OCI-LY1 (cell line): ENCODE measurements around the gene ZMYND19.
"Not testable (repeated sequence)": the region's sequence is repeated elsewhere in the genome, so short reads cannot be mapped to it uniquely, and the experiment has no call there.

Source experiments
- H2AFZ ChIP-seq: fragments of 200-600 bp; sonication (generic), shearing (Covaris generic); 2 replicates; pipeline ENCODE4 v1.6.0; 2014; ENCODE audit warnings: antibody characterized with exemption, mild to moderate bottlenecking, low read length
- H3F3A ChIP-seq: fragments of 200-600 bp; sonication (generic), shearing (Covaris generic); 2 replicates; pipeline ENCODE4 v1.6.0; 2014; ENCODE audit warnings: mild to moderate bottlenecking, antibody characterized with exemption, low read length, moderate library complexity; ENCODE audit not compliant: insufficient read depth
- H3K27ac ChIP-seq: fragments of 200-600 bp; sonication (generic); 2 replicates; pipeline ENCODE4 v1.5.1; 2014; ENCODE audit warnings: low read length, mixed run types, mild to moderate bottlenecking, low read depth; ENCODE audit not compliant: poor library complexity, severe bottlenecking
- H3K27me3 ChIP-seq: fragments of 200-600 bp; sonication (generic); 2 replicates; pipeline ENCODE4 v1.6.0; 2014; ENCODE audit warnings: antibody characterized with exemption, mild to moderate bottlenecking, low read length, moderate library complexity; ENCODE audit not compliant: insufficient read depth
- H3K36me3 ChIP-seq: fragments of 200-600 bp; sonication (generic); 2 replicates; pipeline ENCODE4 v1.6.1; 2014; ENCODE audit warnings: mild to moderate bottlenecking, antibody characterized with exemption, low read length, moderate library complexity, mixed read lengths; ENCODE audit not compliant: insufficient read depth
- H3K4me1 ChIP-seq: fragments of 200-600 bp; sonication (generic); 2 replicates; pipeline ENCODE4 v1.5.1; 2014; ENCODE audit warnings: mild to moderate bottlenecking, low read length, moderate library complexity; ENCODE audit not compliant: insufficient read depth, severe bottlenecking
- H3K4me2 ChIP-seq: fragments of 200-600 bp; sonication (generic), shearing (Covaris generic); 2 replicates; pipeline ENCODE4 v1.6.1; 2014; ENCODE audit warnings: low read length
- H3K4me3 ChIP-seq: fragments of 200-600 bp; sonication (generic); 2 replicates; pipeline ENCODE4 v1.5.1; 2014; ENCODE audit warnings: low read length, low read depth, mild to moderate bottlenecking, mixed read lengths; ENCODE audit not compliant: poor library complexity, severe bottlenecking
- H3K79me2 ChIP-seq: fragments of 200-600 bp; shearing (Covaris generic); 2 replicates; pipeline ENCODE4 v1.6.1; 2016; ENCODE audit warnings: mixed run types, low read length, mixed read lengths; ENCODE audit not compliant: insufficient read depth
- H3K9ac ChIP-seq: fragments of 200-600 bp; sonication (generic), shearing (Covaris generic); 2 replicates; pipeline ENCODE4 v1.6.1; 2014; ENCODE audit warnings: mild to moderate bottlenecking, low read length, mixed read lengths
- H3K9me2 ChIP-seq: fragments of 200-600 bp; sonication (generic), shearing (Covaris generic); 2 replicates; pipeline ENCODE4 v1.6.1; 2014; ENCODE audit warnings: low read depth, mild to moderate bottlenecking, low read length, mixed read lengths
- H3K9me3 ChIP-seq: fragments of 200-600 bp; shearing (Covaris generic); 2 replicates; pipeline ENCODE4 v1.6.1; 2014; ENCODE audit warnings: low read length, mixed read lengths
- H4K20me1 ChIP-seq: fragments of 200-600 bp; sonication (generic), shearing (Covaris generic); 2 replicates; pipeline ENCODE4 v1.6.0; 2016; ENCODE audit warnings: mild to moderate bottlenecking, low read length; ENCODE audit not compliant: insufficient read depth
- EZH2 ChIP-seq: fragments of 200-600 bp; sonication (generic), shearing (Covaris generic); IDR thresholded peaks from 2 replicates; pipeline ENCODE4 v1.8.0; 2017; ENCODE audit warnings: borderline replicate concordance, mixed run types, mild to moderate bottlenecking, antibody characterized with exemption, low read length, moderate library complexity, mixed read lengths
- TF ChIP-seq, protein P1 (sequence below): fragments of 200-600 bp; sonication (generic), shearing (Covaris generic); IDR thresholded peaks from 2 replicates; pipeline ENCODE4 v1.5.1; 2017; ENCODE audit warnings: mild to moderate bottlenecking, antibody characterized with exemption, low read length, moderate library complexity, mixed read lengths

ZMYND19 gene

DNA sequence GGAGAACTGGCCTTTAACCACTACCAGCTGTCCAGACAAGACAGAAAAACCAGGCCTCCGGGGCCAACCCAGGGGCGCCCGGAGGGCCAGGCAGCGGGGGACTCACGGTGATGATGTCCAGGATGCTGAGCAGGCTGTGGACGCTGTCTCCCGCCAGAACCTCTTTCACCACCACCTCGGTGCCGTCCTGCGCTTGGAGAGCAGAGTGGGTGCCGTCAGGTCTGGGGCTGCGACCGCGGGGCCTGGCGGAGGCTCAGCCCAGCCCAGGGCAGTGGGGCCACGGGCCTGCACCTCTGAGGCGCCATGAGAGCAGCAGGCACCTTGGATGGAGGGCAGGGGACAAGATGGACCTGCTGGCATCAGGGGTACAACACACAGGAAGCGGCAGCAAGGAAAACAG, 49.8 kb downstream of the ZMYND19 start:
- no peaks in the 10 kb centered on the region for H3K9me3 ChIP-seq
- TF ChIP-seq, protein P1, sequence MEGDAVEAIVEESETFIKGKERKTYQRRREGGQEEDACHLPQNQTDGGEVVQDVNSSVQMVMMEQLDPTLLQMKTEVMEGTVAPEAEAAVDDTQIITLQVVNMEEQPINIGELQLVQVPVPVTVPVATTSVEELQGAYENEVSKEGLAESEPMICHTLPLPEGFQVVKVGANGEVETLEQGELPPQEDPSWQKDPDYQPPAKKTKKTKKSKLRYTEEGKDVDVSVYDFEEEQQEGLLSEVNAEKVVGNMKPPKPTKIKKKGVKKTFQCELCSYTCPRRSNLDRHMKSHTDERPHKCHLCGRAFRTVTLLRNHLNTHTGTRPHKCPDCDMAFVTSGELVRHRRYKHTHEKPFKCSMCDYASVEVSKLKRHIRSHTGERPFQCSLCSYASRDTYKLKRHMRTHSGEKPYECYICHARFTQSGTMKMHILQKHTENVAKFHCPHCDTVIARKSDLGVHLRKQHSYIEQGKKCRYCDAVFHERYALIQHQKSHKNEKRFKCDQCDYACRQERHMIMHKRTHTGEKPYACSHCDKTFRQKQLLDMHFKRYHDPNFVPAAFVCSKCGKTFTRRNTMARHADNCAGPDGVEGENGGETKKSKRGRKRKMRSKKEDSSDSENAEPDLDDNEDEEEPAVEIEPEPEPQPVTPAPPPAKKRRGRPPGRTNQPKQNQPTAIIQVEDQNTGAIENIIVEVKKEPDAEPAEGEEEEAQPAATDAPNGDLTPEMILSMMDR, result no peak
- TF ChIP-seq EZH2, result no peak
- H3K27me3 ChIP-seq, result no peaks in the 10 kb centered on the region
- peaks cover 14% of the 10 kb centered on the region for H3K4me1 ChIP-seq
- no peaks in the 10 kb centered on the region for H3K79me2 ChIP-seq
- H3K9me2 ChIP-seq, result no peaks in the 10 kb centered on the region
- H3K4me3 ChIP-seq, result no peak overlapping the region
- H3F3A ChIP-seq, result no peaks in the 10 kb centered on the region
- H3K36me3 ChIP-seq, result no peaks in the 10 kb centered on the region
- no peak overlapping the region for H2AFZ ChIP-seq
- no peak overlapping the region for H3K9ac ChIP-seq
- no peak overlapping the region for H3K27ac ChIP-seq
- no peak overlapping the region for H3K4me2 ChIP-seq
- H4K20me1 ChIP-seq, result no peaks in the 10 kb centered on the region

DNA sequence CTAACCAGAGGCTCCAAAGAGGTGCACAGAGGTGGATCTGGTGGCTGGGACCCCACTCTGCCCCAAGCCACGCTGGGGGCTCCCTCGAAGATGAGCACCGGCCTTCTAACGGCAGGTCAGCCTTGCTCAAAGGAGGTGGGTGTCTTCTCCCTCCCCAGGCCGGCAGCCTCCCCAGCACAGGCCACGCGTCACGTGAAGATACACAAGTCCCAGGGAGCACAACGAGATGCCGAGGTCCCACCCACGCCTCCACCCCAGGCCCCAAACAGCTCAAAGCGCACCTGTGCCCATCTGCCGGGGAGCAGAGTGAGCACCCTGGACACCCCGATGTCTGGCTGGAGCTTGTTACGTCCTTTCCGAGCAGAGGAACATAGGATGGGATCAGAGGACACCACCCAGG, 52.3 kb downstream of the ZMYND19 start:
- TF ChIP-seq, protein P1, result no peak
- no peak for TF ChIP-seq EZH2
- H3K9ac ChIP-seq, result no peak overlapping the region
- H4K20me1 ChIP-seq, result no peaks in the 10 kb centered on the region
- no peaks in the 10 kb centered on the region for H3K79me2 ChIP-seq
- H3K9me2 ChIP-seq, result no peaks in the 10 kb centered on the region
- H3K27ac ChIP-seq, result no peak overlapping the region
- H3K4me3 ChIP-seq, result no peak overlapping the region
- H2AFZ ChIP-seq, result no peak overlapping the region
- peaks cover 28% of the 10 kb centered on the region for H3K4me1 ChIP-seq
- H3K9me3 ChIP-seq, result no peaks in the 10 kb centered on the region
- no peaks in the 10 kb centered on the region for H3K36me3 ChIP-seq
- H3F3A ChIP-seq, result no peaks in the 10 kb centered on the region
- no peak overlapping the region for H3K4me2 ChIP-seq
- no peaks in the 10 kb centered on the region for H3K27me3 ChIP-seq

DNA sequence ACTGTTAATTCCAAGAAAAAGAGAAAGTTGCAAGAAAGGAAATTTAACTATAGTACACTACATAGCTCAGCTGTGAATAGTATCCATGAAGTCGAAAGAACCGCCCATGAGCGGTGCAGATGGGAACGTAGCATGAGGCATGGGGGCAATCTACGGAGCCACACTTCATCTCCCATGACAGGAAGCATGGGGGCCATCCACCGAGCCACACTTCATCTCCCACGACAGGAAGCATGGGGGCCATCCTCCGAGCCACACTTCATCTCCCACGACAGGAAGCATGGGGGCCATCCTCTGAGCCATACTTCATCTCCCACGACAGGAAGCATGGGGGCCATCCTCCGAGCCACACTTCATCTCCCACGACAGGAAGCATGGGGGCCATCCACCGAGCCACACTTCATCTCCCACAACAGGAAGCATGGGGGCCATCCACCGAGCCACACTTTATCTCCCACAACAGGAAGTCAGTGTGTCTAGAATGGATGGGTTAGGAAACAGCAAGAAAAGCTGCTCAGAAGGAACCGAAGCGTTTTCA, 53.6 kb downstream of the ZMYND19 start:
- not testable (repeated sequence) for H3K4me3 ChIP-seq, H4K20me1 ChIP-seq, H3K9me3 ChIP-seq, H3K9ac ChIP-seq, H3F3A ChIP-seq, H3K9me2 ChIP-seq, H3K79me2 ChIP-seq, H3K27me3 ChIP-seq, H3K36me3 ChIP-seq
- Histone ChIP-seq H3K4me1 (peaks cover 28% of the 10 kb centered on the region), H2AFZ (peak overlapping the region; percentile 91; the same call in 1 of the 2 replicates), H3K4me2 (peak overlapping the region; percentile 10; the same call in 1 of the 2 replicates), H3K27ac (peak overlapping the region; percentile 53)

DNA sequence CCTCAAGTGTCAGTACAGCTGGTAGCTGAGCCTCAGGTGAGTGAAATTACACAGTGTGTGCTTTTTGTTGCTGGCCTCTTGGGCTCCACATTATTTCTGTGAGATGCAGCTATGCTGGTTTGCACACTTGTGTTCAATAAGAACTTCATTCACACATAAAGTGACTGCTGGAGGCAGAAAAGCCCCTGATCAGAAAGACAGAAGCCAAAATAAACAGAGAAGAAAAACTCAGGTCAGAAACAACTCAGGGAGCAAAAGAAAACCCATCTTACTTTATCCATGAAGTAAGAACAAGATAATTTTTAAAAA, 55.2 kb downstream of the ZMYND19 start:
- Histone ChIP-seq H3K36me3 (no peaks in the 10 kb centered on the region), H3K9me2 (no peaks in the 10 kb centered on the region), H3K27ac (peak overlapping the region; percentile 71), H2AFZ (peak overlapping the region; percentile 52; the same call in 1 of the 2 replicates), H3F3A (no peaks in the 10 kb centered on the region), H3K4me1 (peaks cover 28% of the 10 kb centered on the region), H3K79me2 (no peaks in the 10 kb centered on the region), H4K20me1 (no peaks in the 10 kb centered on the region), H3K4me3 (no peak overlapping the region), H3K9me3 (no peaks in the 10 kb centered on the region), H3K27me3 (no peaks in the 10 kb centered on the region), H3K9ac (peak overlapping the region; percentile 39), H3K4me2 (peak overlapping the region; percentile 41; the same call in 1 of the 2 replicates)
- TF ChIP-seq, protein P1, result no peak
- TF ChIP-seq EZH2, result no peak
